HepG2 (cell line): ENCODE data around the gene HYAL1. TPM values are rescaled to one million over a fixed set of nuclear protein-coding genes. Genes with fewer than 3 reads are reported as not detected.

Experiments used
- BHLHE40 ChIP-seq: IDR thresholded peaks from 2 replicates; pipeline ENCODE4 v1.6.1; 2011; ENCODE audit warnings: low read length, improper control_type of control experiment
- CREM ChIP-seq, 2 experiments: sonication (generic) in 1 of 2; formaldehyde crosslinking in 1 of 2; IDR thresholded peaks; 2 replicates each; pipeline versions ENCODE4 v1.4.0 to v1.6.1; 2016 to 2020; ENCODE audit warnings: antibody characterized with exemption in 1 of 2, mild to moderate bottlenecking in 1 of 2, missing genetic modification reagents in 1 of 2
- KLF12 ChIP-seq: sonication (generic); formaldehyde crosslinking; IDR thresholded peaks from 2 replicates; pipeline ENCODE4 v1.4.0; 2020; ENCODE audit warnings: missing genetic modification reagents, borderline replicate concordance
- MAFG ChIP-seq: sonication (generic); formaldehyde crosslinking; IDR thresholded peaks from 2 replicates; pipeline ENCODE4 v1.5.1; 2020; ENCODE audit warnings: mild to moderate bottlenecking, missing genetic modification reagents
- RFXAP ChIP-seq: sonication (generic); formaldehyde crosslinking; IDR thresholded peaks from 2 replicates; pipeline ENCODE4 v1.4.0; 2020; ENCODE audit warnings: missing genetic modification reagents, borderline replicate concordance
- SMAD9 ChIP-seq: sonication (generic); formaldehyde crosslinking; IDR thresholded peaks from 2 replicates; pipeline ENCODE4 v1.5.1; 2020; ENCODE audit warnings: mild to moderate bottlenecking, missing genetic modification reagents
- STAG1 ChIP-seq: sonication (generic); formaldehyde crosslinking; IDR thresholded peaks from 2 replicates; pipeline ENCODE4 v1.4.0; 2020; ENCODE audit warnings: missing genetic modification reagents
- SYNCRIP ChIP-seq: fragments of 200-400 bp; formaldehyde crosslinking; IDR thresholded peaks from 2 replicates; pipeline ENCODE4 v1.6.1; 2018; ENCODE audit warnings: mild to moderate bottlenecking, low read depth, low read length; ENCODE audit not compliant: insufficient read depth
- TERF1 ChIP-seq: sonication (generic); formaldehyde crosslinking; IDR thresholded peaks from 2 replicates; pipeline ENCODE4 v1.8.0; 2022; ENCODE audit warnings: mild to moderate bottlenecking, missing genetic modification reagents, moderate library complexity
- ZNF12 ChIP-seq: sonication (generic); formaldehyde crosslinking; IDR thresholded peaks from 2 replicates; pipeline ENCODE4 v1.5.0; 2020; ENCODE audit warnings: missing genetic modification reagents
- ZNF318 ChIP-seq: sonication (generic); formaldehyde crosslinking; IDR thresholded peaks from 2 replicates; pipeline ENCODE4 v1.4.0; 2020; ENCODE audit warnings: mild to moderate bottlenecking, missing genetic modification reagents
- ZNF431 ChIP-seq: sonication (generic); formaldehyde crosslinking; IDR thresholded peaks from 2 replicates; pipeline ENCODE4 v1.9.0; 2022; ENCODE audit warnings: missing genetic modification reagents, low read depth, mild to moderate bottlenecking, borderline replicate concordance
- ZNF451 ChIP-seq: sonication (generic); formaldehyde crosslinking; IDR thresholded peaks from 2 replicates; pipeline ENCODE4 v1.5.0; 2020; ENCODE audit warnings: mild to moderate bottlenecking, missing genetic modification reagents
- ZNF674 ChIP-seq: sonication (generic); formaldehyde crosslinking; IDR thresholded peaks from 2 replicates; pipeline ENCODE4 v1.5.0; 2020; ENCODE audit warnings: low read depth, mild to moderate bottlenecking, missing genetic modification reagents
- ZNF713 ChIP-seq: sonication (generic); formaldehyde crosslinking; IDR thresholded peaks from 2 replicates; pipeline ENCODE4 v1.4.0; 2020; ENCODE audit warnings: mild to moderate bottlenecking, missing genetic modification reagents
- polyA plus RNA-seq, 8 experiments: library from polyadenylated mRNA; depleted of rRNA in 3 of 8; stranded (reverse) in 7 of 8; unstranded in 1 of 8; fragments of >200 nt; fragmentation: Illumina TruSeq in 4 of 8; extraction: Trizol in 4 of 8; gene quantifications; 2 replicates each; pipeline versions ENCODE4 v1.2.1 to v1.2.3, GENCODE V29; 2011 to 2016; ENCODE audit warnings: low read depth in 4 of 8, missing spikeins in 1 of 8, mixed read lengths in 1 of 8; ENCODE audit not compliant: insufficient read depth in 1 of 8
- total RNA-seq, 5 experiments: library from RNA; depleted of rRNA; stranded (reverse); fragments of >200 nt; fragmentation: Illumina TruSeq; extraction: Trizol; gene quantifications; 2 replicates each; pipeline ENCODE4 v1.2.3, GENCODE V29; 2016; ENCODE audit warnings: low read depth in 1 of 5
- TF ChIP-seq, protein P1 (sequence below): sonication (generic); formaldehyde crosslinking; IDR thresholded peaks from 2 replicates; pipeline ENCODE4 v1.4.0; 2020; ENCODE audit warnings: mild to moderate bottlenecking, missing genetic modification reagents
- TF ChIP-seq, protein P2 (sequence below): sonication (generic); formaldehyde crosslinking; IDR thresholded peaks from 2 replicates; pipeline ENCODE4 v1.5.1; 2020; ENCODE audit warnings: missing genetic modification reagents, mild to moderate bottlenecking, borderline replicate concordance

Gene HYAL1
- total and polyA plus RNA-seq, 2 of the 13 experiments (the other 11 are each of a cell fraction or from before 2014, with no cell fraction given), result 76.5 to 193 TPM

DNA sequence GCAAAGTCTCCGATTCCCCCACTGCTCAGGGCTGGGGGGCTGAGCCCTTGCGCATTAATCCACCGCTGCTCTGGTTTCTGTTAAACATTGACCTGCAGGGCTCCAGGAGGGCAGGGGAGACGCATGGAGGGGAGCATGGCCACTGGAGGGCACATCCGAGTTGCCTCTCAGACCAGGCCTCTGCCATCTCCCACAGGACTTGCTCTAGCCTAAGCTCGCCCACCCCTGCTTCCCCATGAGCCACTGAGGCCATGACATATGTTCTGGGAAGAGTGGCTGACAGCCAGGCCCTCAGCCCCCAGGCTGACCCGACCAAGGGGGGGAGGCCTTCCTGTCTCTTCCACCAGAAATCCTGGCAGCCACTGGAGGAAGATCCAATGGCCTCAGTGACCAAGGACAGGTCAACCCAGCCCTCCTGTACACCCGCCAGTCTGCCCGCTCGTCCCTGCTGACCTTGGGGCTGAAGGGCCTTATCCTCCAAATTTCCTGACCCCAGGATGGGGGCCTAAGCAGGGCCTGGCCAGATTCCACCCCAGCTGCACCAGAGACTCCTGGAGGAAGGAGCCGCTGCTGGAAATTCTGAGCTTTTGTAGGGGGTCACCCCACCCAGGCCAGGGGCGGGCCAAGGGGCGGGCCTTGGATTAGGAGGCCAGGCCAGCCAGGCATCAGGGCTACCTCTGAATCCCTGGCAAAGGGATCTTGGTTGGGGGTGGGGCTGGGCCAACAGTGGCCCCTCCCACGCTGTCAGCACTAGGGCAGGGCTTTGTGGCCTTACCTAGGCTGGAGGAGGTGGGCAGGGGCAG lies at the start of gene HYAL1 (continued):
- 0 out of 2 replicates have a peak, but pooled peaks have one; percentile 22 for TF ChIP-seq ZNF318 (CRISPR knock-in tag)
- TF ChIP-seq SYNCRIP, result no peak
- TF ChIP-seq CREM (IDR thresholded peaks at IDR 0.05), result peak; percentile 29; the same call in 1 of the 2 replicates
- TF ChIP-seq CREM (CRISPR knock-in tag; IDR thresholded peaks at IDR 0.05), result no peak
- TF ChIP-seq, protein P1, sequence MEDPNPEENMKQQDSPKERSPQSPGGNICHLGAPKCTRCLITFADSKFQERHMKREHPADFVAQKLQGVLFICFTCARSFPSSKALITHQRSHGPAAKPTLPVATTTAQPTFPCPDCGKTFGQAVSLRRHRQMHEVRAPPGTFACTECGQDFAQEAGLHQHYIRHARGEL (CRISPR knock-in tag), result no peak
- no peak for TF ChIP-seq SMAD9 (CRISPR knock-in tag)
- peak; percentile 84; the same call in 1 of the 2 replicates for TF ChIP-seq ZNF431 (CRISPR knock-in tag)
- no peak for TF ChIP-seq MAFG (CRISPR knock-in tag)
- peak; percentile 68; the same call in 1 of the 2 replicates for TF ChIP-seq RFXAP (CRISPR knock-in tag)
- TF ChIP-seq KLF12, result no peak; the same call in 1 of the 2 replicates
- no peak for TF ChIP-seq ZNF674 (CRISPR knock-in tag)
- peak; percentile 84; the same call in 1 of the 2 replicates for TF ChIP-seq ZNF713
- no peak for TF ChIP-seq ZNF451 (CRISPR knock-in tag)
- no peak for TF ChIP-seq TERF1
- TF ChIP-seq ZNF12 (CRISPR knock-in tag), result no peak
- no peak for TF ChIP-seq BHLHE40
- TF ChIP-seq, protein P2, sequence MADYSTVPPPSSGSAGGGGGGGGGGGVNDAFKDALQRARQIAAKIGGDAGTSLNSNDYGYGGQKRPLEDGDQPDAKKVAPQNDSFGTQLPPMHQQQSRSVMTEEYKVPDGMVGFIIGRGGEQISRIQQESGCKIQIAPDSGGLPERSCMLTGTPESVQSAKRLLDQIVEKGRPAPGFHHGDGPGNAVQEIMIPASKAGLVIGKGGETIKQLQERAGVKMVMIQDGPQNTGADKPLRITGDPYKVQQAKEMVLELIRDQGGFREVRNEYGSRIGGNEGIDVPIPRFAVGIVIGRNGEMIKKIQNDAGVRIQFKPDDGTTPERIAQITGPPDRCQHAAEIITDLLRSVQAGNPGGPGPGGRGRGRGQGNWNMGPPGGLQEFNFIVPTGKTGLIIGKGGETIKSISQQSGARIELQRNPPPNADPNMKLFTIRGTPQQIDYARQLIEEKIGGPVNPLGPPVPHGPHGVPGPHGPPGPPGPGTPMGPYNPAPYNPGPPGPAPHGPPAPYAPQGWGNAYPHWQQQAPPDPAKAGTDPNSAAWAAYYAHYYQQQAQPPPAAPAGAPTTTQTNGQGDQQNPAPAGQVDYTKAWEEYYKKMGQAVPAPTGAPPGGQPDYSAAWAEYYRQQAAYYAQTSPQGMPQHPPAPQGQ, result no peak
- peak; percentile 63 for TF ChIP-seq STAG1 (CRISPR knock-in tag)
